Naive thymus-derived CD4-positive, alpha-beta T cell (primary cell): Measurements from ENCODE around the gene HMBS. TPM values are rescaled to one million over a fixed set of nuclear protein-coding genes. Genes with fewer than 3 reads are reported as not detected.

Source experiments
- ATAC-seq: fragments of 150-1000 bp; cut with Tn5 transposase; 2 replicates; pipeline ENCODE4 v1.10.0; 2021; ENCODE audit warnings: mild to moderate bottlenecking, moderate library complexity
- CTCF ChIA-PET: fragments of 350-600 bp; sonication (Branson Sonifier 250); formaldehyde crosslinking; loops from one replicate; lab custom pipeline; 2021; ENCODE audit warnings: antibody characterized with exemption; lab: Charles Lee
- POLR2A ChIA-PET: fragments of 350-600 bp; sonication (Branson Sonifier 250); formaldehyde crosslinking; loops from one replicate; lab custom pipeline; 2021; ENCODE audit warnings: antibody characterized with exemption, inconsistent platforms; lab: Charles Lee
- DNase-seq, 9 donors: peaks; one replicate each; pipeline versions ENCODE4 v3.0.0 to v3.0.0-alpha.2; 2020 to 2022; ENCODE audit warnings: mixed read lengths in 1 of 9
- H3K27ac ChIP-seq: one replicate; pipeline ENCODE4 v1.7.0; 2013; ENCODE audit warnings: mild to moderate bottlenecking, low read depth, low read length, moderate library complexity
- H3K27me3 ChIP-seq, 2 donors: one replicate each; pipeline ENCODE4 v1.7.0; 2013; ENCODE audit warnings: low read length in 2 of 2, mild to moderate bottlenecking in 2 of 2, moderate library complexity in 2 of 2; ENCODE audit not compliant: control insufficient read depth in 2 of 2, insufficient read depth in 2 of 2
- H3K36me3 ChIP-seq, 3 experiments: 1 replicate in 2 of 3; 2 replicates in 1 of 3; pipeline ENCODE4 v1.7.0; 2013; ENCODE audit warnings: low read length in 3 of 3, mild to moderate bottlenecking in 3 of 3, moderate library complexity in 1 of 3; ENCODE audit not compliant: insufficient read depth in 3 of 3, control insufficient read depth in 2 of 3
- H3K4me1 ChIP-seq, 2 donors: one replicate each; pipeline ENCODE4 v1.7.0; 2013; ENCODE audit warnings: low read length in 2 of 2, mild to moderate bottlenecking in 2 of 2, moderate library complexity in 1 of 2; ENCODE audit not compliant: control insufficient read depth in 2 of 2, insufficient read depth in 2 of 2
- H3K4me3 ChIP-seq: 2 replicates; pipeline ENCODE4 v1.7.0; 2013; ENCODE audit warnings: mild to moderate bottlenecking, low read length
- H3K9me3 ChIP-seq, 3 experiments: 1 replicate in 2 of 3; 2 replicates in 1 of 3; pipeline ENCODE4 v1.7.0; 2013; ENCODE audit warnings: low read length in 3 of 3; ENCODE audit not compliant: control insufficient read depth in 2 of 3
- H3K27ac Mint-ChIP-seq, 9 donors: one replicate each; pipeline ENCODE4 v1.8.0; 2020 to 2022; ENCODE audit warnings: mixed read lengths in 9 of 9, mild to moderate bottlenecking in 8 of 9, moderate library complexity in 5 of 9, inconsistent platforms in 2 of 9
- H3K27me3 Mint-ChIP-seq, 5 donors: one replicate each; pipeline ENCODE4 v1.8.0; 2021 to 2022; ENCODE audit warnings: mixed read lengths in 5 of 5, mild to moderate bottlenecking in 1 of 5
- H3K36me3 Mint-ChIP-seq, 5 donors: one replicate each; pipeline ENCODE4 v1.8.0; 2020 to 2022; ENCODE audit warnings: mixed read lengths in 5 of 5, mild to moderate bottlenecking in 3 of 5, inconsistent platforms in 1 of 5
- H3K4me1 Mint-ChIP-seq, 7 donors: one replicate each; pipeline ENCODE4 v1.8.0; 2020 to 2022; ENCODE audit warnings: mixed read lengths in 7 of 7, mild to moderate bottlenecking in 3 of 7, inconsistent platforms in 1 of 7
- H3K4me3 Mint-ChIP-seq, 10 donors: one replicate each; pipeline ENCODE4 v1.8.0; 2020 to 2022; ENCODE audit warnings: mild to moderate bottlenecking in 10 of 10, mixed read lengths in 10 of 10, moderate library complexity in 6 of 10, inconsistent platforms in 2 of 10
- H3K9me3 Mint-ChIP-seq, 11 donors: one replicate each; pipeline ENCODE4 v1.8.0; 2020 to 2022; ENCODE audit warnings: mixed read lengths in 11 of 11, mild to moderate bottlenecking in 4 of 11, inconsistent platforms in 1 of 11, moderate library complexity in 1 of 11
- intact Hi-C, 2 donors: fragments of 100-400 bp; cut with micrococcal nuclease; formaldehyde crosslinking; loops; one replicate each; pipeline ENCODE4 v1.15.1; 2023
- polyA plus RNA-seq, 2 donors: library from polyadenylated mRNA; unstranded; fragments of 300-500 nt; fragmentation: Illumina TruSeq; gene quantifications; one replicate each; pipeline ENCODE4 v1.2.3, GENCODE V29; 2021
- total RNA-seq, 6 experiments: library from RNA in 5 of 6; stranded (reverse) in 5 of 6; gene quantifications; 1 replicate in 5 of 6; 2 replicates in 1 of 6; pipeline ENCODE4 v1.2.3 and lab custom pipeline; 2021 to 2026

HMBS gene
- total and polyA plus RNA-seq, 7 experiments from 2014 or later = 6.7 to 25.4 (median 9.3) TPM

GRCh38 chr11:119115484-119116234 lies 31.0 kb downstream of the HMBS start:
- H3K4me3 ChIP-seq = peak overlapping the region; percentile 31

GRCh38 chr11:119116235-119116594 lies 31.5 kb downstream of the HMBS start:
- Mint-ChIP-seq H3K27ac (peak overlapping the region; percentile 86 to 98 (median 97)), H3K4me3 (peak overlapping the region; percentile 75 to 88 (median 84)), H3K4me1 (peaks cover 36 to 65% (median 50%) of the 10 kb centered on the region in 7 donors), H3K27me3 (no peaks in the 10 kb centered on the region), H3K36me3 (peaks cover 12 to 46% (median 21%) of the 10 kb centered on the region in 5 donors), H3K9me3 (no peaks in the 10 kb centered on the region)
- peak overlapping the region; percentile 31 for H3K4me3 ChIP-seq
- intact Hi-C loops = no loop called here
- CTCF ChIA-PET = interaction anchor here (0.7 to 2.6 kb wide), 4 partner anchors 10 to 168 kb away, joined by 4 to 13 read pairs (median 7); partner anchors contain the start of genes C2CD2L and DPAGT1
- ATAC-seq (no peak), DNase-seq (no peak)
- H3K27ac ChIP-seq = peak overlapping the region; percentile 81
- POLR2A ChIA-PET = interaction anchor here (0.8 to 16.1 kb wide), 9 partner anchors 16 to 559 kb away, joined by 3 to 435 read pairs (median 5); partner anchors contain the start of genes C2CD2L, DPAGT1, HMBS and NLRX1
- peaks cover 5 to 43% (median 16%) of the 10 kb centered on the region in 3 experiments for H3K36me3 ChIP-seq
- peaks cover 5 to 35% of the 10 kb centered on the region in 2 donors for H3K4me1 ChIP-seq
- no peaks in the 10 kb centered on the region for H3K27me3 ChIP-seq
- no peaks in the 10 kb centered on the region for H3K9me3 ChIP-seq

More at GRCh38 chr11:119115484-119116234, 31.0 kb downstream of the HMBS start:
- H3K4me1 Mint-ChIP-seq = peaks cover 34 to 63% (median 45%) of the 10 kb centered on the region in 7 donors
- peaks cover 12 to 48% (median 24%) of the 10 kb centered on the region in 5 donors for H3K36me3 Mint-ChIP-seq
- H3K36me3 ChIP-seq = peaks cover 9 to 49% (median 21%) of the 10 kb centered on the region in 3 experiments
- no peaks in the 10 kb centered on the region for H3K27me3 Mint-ChIP-seq
- DNase-seq (peak in 7 of 9 donors; percentile 57 to 75 (median 72)), ATAC-seq (peak; percentile 80)
- intact Hi-C loops = loop anchor here in 1 of 2 donors (1.0 kb wide), 1 partner anchor 8 kb away; the partner anchor contains the start of gene C2CD2L
- ChIA-PET POLR2A (interaction anchor here (0.8 to 16.1 kb wide), 10 partner anchors 15 to 558 kb away, joined by 3 to 435 read pairs (median 4); partner anchors contain the start of genes C2CD2L, DPAGT1, HMBS and NLRX1), CTCF (interaction anchor here (0.5 to 2.6 kb wide), 6 partner anchors 9 to 240 kb away, joined by 3 to 13 read pairs (median 4); partner anchors contain the start of genes C2CD2L and DPAGT1)
- H3K27me3 ChIP-seq = no peaks in the 10 kb centered on the region
- H3K27ac ChIP-seq = peak overlapping the region; percentile 81
- no peaks in the 10 kb centered on the region for H3K9me3 Mint-ChIP-seq
- H3K9me3 ChIP-seq = no peaks in the 10 kb centered on the region
- H3K4me1 ChIP-seq = peaks cover 3 to 32% of the 10 kb centered on the region in 2 donors
- peak overlapping the region; percentile 75 to 88 (median 84) for H3K4me3 Mint-ChIP-seq
- H3K27ac Mint-ChIP-seq = peak overlapping the region; percentile 86 to 98 (median 97)

GRCh38 chr11:119116601-119117000 lies 31.9 kb downstream of the HMBS start:
- H3K9me3 Mint-ChIP-seq = no peaks in the 10 kb centered on the region
- intact Hi-C loops = no loop called here
- peak overlapping the region; percentile 81 for H3K27ac ChIP-seq
- CTCF ChIA-PET = interaction anchor here (0.7 to 2.6 kb wide), 4 partner anchors 10 to 168 kb away, joined by 4 to 13 read pairs (median 7); partner anchors contain the start of genes C2CD2L and DPAGT1
- peaks cover 35 to 62% (median 49%) of the 10 kb centered on the region in 7 donors for H3K4me1 Mint-ChIP-seq
- no peak for DNase-seq
- H3K36me3 ChIP-seq = peaks cover 1 to 41% (median 13%) of the 10 kb centered on the region in 3 experiments
- H3K27me3 ChIP-seq = no peaks in the 10 kb centered on the region
- no peaks in the 10 kb centered on the region for H3K27me3 Mint-ChIP-seq
- H3K9me3 ChIP-seq = no peaks in the 10 kb centered on the region
- POLR2A ChIA-PET = interaction anchor here (1.0 to 16.1 kb wide), 6 partner anchors 16 to 207 kb away, joined by 3 to 435 read pairs (median 6); partner anchors contain the start of genes C2CD2L, DPAGT1, HMBS and RPS25
- peaks cover 5 to 35% of the 10 kb centered on the region in 2 donors for H3K4me1 ChIP-seq
- H3K4me3 ChIP-seq = no peak overlapping the region
- ATAC-seq = no peak
- H3K27ac Mint-ChIP-seq = peak overlapping the region; percentile 71 to 98 (median 96)
- H3K36me3 Mint-ChIP-seq = peaks cover 8 to 43% (median 18%) of the 10 kb centered on the region in 5 donors
- H3K4me3 Mint-ChIP-seq = peak overlapping the region in 9 of 10 donors; percentile 19 to 82 (median 33)

- Histone ChIP-seq H3K4me3 (no peak overlapping the region), H3K9me3 (no peaks in the 10 kb centered on the region), H3K4me1 (peaks cover 9 to 38% of the 10 kb centered on the region in 2 donors), H3K36me3 (peaks cover 0 to 37% (median 8%) of the 10 kb centered on the region in 3 experiments), H3K27ac (peak overlapping the region; percentile 81), H3K27me3 (no peaks in the 10 kb centered on the region)
- Mint-ChIP-seq H3K27ac (peak overlapping the region; percentile 39 to 98 (median 88)), H3K9me3 (no peaks in the 10 kb centered on the region), H3K4me1 (peaks cover 36 to 61% (median 49%) of the 10 kb centered on the region in 7 donors), H3K4me3 (peak overlapping the region in 7 of 10 donors; percentile 10 to 81 (median 19)), H3K36me3 (peaks cover 5 to 39% (median 14%) of the 10 kb centered on the region in 5 donors), H3K27me3 (no peaks in the 10 kb centered on the region)
- ChIA-PET POLR2A (interaction anchor here (1.0 to 16.1 kb wide), 4 partner anchors 17 to 207 kb away, joined by 3 to 435 read pairs (median 6); partner anchors contain the start of genes C2CD2L, DPAGT1, RPS25 and TRAPPC4), CTCF (interaction anchor here (1.5 to 2.6 kb wide), 3 partner anchors 11 to 17 kb away, joined by 4 to 13 read pairs (median 9); partner anchors contain the start of genes C2CD2L and DPAGT1)
- intact Hi-C loops = no loop called here
- ATAC-seq (no peak), DNase-seq (no peak)
Measured at GRCh38 chr11:119117004-119117706, 32.5 kb downstream of the HMBS start.

- H3K27ac Mint-ChIP-seq = peak overlapping the region in 1 of 9 donors; percentile 43
- H3K4me3 ChIP-seq = no peak overlapping the region
- CTCF ChIA-PET = interaction anchor here (1.9 kb wide), 1 partner anchor 16 kb away, joined by 9 read pairs; the partner anchor contains the start of gene DPAGT1
- H3K27me3 Mint-ChIP-seq = no peaks in the 10 kb centered on the region
- peaks cover 0 to 27% (median under 1%) of the 10 kb centered on the region in 3 experiments for H3K36me3 ChIP-seq
- no peak overlapping the region for H3K27ac ChIP-seq
- H3K27me3 ChIP-seq = no peaks in the 10 kb centered on the region
- POLR2A ChIA-PET = interaction anchor here (0.6 to 16.1 kb wide), 5 partner anchors 18 to 670 kb away, joined by 3 to 435 read pairs (median 3); partner anchors contain the start of genes C2CD2L, DPAGT1 and VPS11
- ATAC-seq = no peak
- H3K4me1 Mint-ChIP-seq = peaks cover 42 to 67% (median 57%) of the 10 kb centered on the region in 7 donors
- peaks cover 5 to 35% (median 15%) of the 10 kb centered on the region in 5 donors for H3K36me3 Mint-ChIP-seq
- peaks cover 17 to 43% of the 10 kb centered on the region in 2 donors for H3K4me1 ChIP-seq
- H3K4me3 Mint-ChIP-seq = peak overlapping the region in 1 of 10 donors; percentile 41
- DNase-seq = no peak
- intact Hi-C loops = no loop called here
- H3K9me3 Mint-ChIP-seq = no peaks in the 10 kb centered on the region
- no peaks in the 10 kb centered on the region for H3K9me3 ChIP-seq
Measured at GRCh38 chr11:119118227-119118626, 33.5 kb downstream of the HMBS start.
